HG03575 (cell line): ENCODE data around the gene TMEM203.
A peak's percentile ranks its signal among the peaks of the same experiment; 100 is the strongest.

Source experiments
- ATAC-seq: cut with Tn5 transposase; IDR thresholded peaks from one replicate; pipeline ENCODE4 v1.9.1; 2021; ENCODE audit not compliant: unreplicated experiment, insufficient number of reproducible peaks, low FRiP score; ENCODE audit errors: extremely low read depth

The TMEM203 gene

GRCh38 chr9:137200311-137201204, 4.9 kb downstream of the TMEM203 start, which contains the start of gene TPRN:
Gene TPRN (minus strand): TSS chr9:137200741. CDS start chr9:137200711, 30 bp downstream.
- ATAC-seq = peak; percentile 60

GRCh38 chr9:137199411-137200121, 5.9 kb downstream of the TMEM203 start:
- no peak for ATAC-seq

GRCh38 chr9:137198902-137199283, 6.6 kb downstream of the TMEM203 start:
- no peak for ATAC-seq

GRCh38 chr9:137198051-137198901, 7.2 kb downstream of the TMEM203 start:
- no peak for ATAC-seq

GRCh38 chr9:137195525-137196220, 9.8 kb downstream of the TMEM203 start:
- ATAC-seq = no peak

- no peak for ATAC-seq
These were observed 10.5 kb downstream of the TMEM203 start for GRCh38 chr9:137194909-137195308.

- no peak for ATAC-seq
These were observed 11.1 kb downstream of the TMEM203 start for GRCh38 chr9:137194388-137194787.

- ATAC-seq = no peak
These were observed 11.7 kb downstream of the TMEM203 start for GRCh38 chr9:137193771-137194170.

GRCh38 chr9:137192859-137193258, 12.6 kb downstream of the TMEM203 start:
- no peak for ATAC-seq

GRCh38 chr9:137192448-137192780, 13.0 kb downstream of the TMEM203 start:
- ATAC-seq = no peak

- ATAC-seq = no peak
These were observed 13.6 kb downstream of the TMEM203 start for GRCh38 chr9:137191691-137192447.

- ATAC-seq = no peak
These were observed 14.2 kb downstream of the TMEM203 start for GRCh38 chr9:137191245-137191644.

GRCh38 chr9:137190315-137190856, 15.1 kb downstream of the TMEM203 start:
- no peak for ATAC-seq

GRCh38 chr9:137189297-137190295, 15.9 kb downstream of the TMEM203 start:
- ATAC-seq = no peak

- ATAC-seq = no peak
These were observed 16.8 kb downstream of the TMEM203 start, which contains the start of the genes ANAPC2 and SSNA1 for GRCh38 chr9:137188490-137189296. Gene ANAPC2 (minus strand): TSS chr9:137188560. CDS start chr9:137188532, 28 bp downstream. Gene SSNA1 (plus strand): TSS chr9:137188676. CDS start chr9:137188727, 51 bp downstream.

- ATAC-seq = no peak
These were observed 17.4 kb downstream of the TMEM203 start for GRCh38 chr9:137188086-137188489.
